Nephron (organoid): ENCODE measurements around the gene DSTN.
A peak's percentile ranks its signal among the peaks of the same experiment; 100 is the strongest.

Source experiments
- H3K27ac Mint-ChIP-seq, 3 experiments: 2 replicates each; pipeline ENCODE4 v1.8.0; 2020; ENCODE audit warnings: mixed read lengths in 3 of 3, mild to moderate bottlenecking in 2 of 3, moderate library complexity in 1 of 3
- H3K27me3 Mint-ChIP-seq: 2 replicates; pipeline ENCODE4 v1.8.0; 2021; ENCODE audit warnings: low read depth, mild to moderate bottlenecking, moderate library complexity, mixed read lengths
- H3K36me3 Mint-ChIP-seq: 2 replicates; pipeline ENCODE4 v1.8.0; 2020; ENCODE audit warnings: low read depth, mixed read lengths
- H3K4me1 Mint-ChIP-seq: 2 replicates; pipeline ENCODE4 v1.8.0; 2020; ENCODE audit warnings: mixed read lengths
- H3K4me3 Mint-ChIP-seq, 3 experiments: 2 replicates each; pipeline ENCODE4 v1.8.0; 2020; ENCODE audit warnings: mild to moderate bottlenecking in 3 of 3, mixed read lengths in 3 of 3, moderate library complexity in 2 of 3
- H3K9me3 Mint-ChIP-seq: 2 replicates; pipeline ENCODE4 v1.8.0; 2020; ENCODE audit warnings: mixed read lengths
- TF ChIP-seq, protein P1 (sequence below), 3 experiments: fragments of 200-600 bp; sonication (generic); IDR thresholded peaks; one replicate each; pipeline ENCODE4 v1.5.0; 2021; ENCODE audit warnings: antibody characterized with exemption in 3 of 3; ENCODE audit not compliant: unreplicated experiment in 3 of 3

The DSTN gene

DNA sequence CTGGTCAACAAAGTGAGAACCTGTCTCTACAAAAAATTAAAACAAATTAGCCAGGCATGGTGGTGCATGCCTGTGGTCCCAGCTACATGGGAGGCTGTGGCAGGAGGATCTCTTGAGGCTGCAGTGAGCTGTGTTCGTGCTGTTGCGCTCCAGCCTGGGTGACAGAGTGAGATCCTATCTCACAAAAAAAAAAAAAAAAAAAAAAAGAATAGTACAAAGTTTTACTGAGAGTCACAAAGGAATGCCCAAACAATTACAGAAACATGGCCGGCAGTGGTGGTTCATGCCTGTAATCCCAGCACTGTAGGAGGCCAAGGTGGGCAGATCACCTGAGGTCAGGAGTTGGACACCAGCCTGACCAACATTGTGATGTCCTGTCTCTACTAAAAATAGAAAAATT is 14.8 kb upstream of the DSTN start:
- no peak overlapping the region for H3K27ac Mint-ChIP-seq
- H3K4me1 Mint-ChIP-seq, result peaks cover 31% of the 10 kb centered on the region
- H3K9me3 Mint-ChIP-seq, result no peaks in the 10 kb centered on the region
- TF ChIP-seq, protein P1, sequence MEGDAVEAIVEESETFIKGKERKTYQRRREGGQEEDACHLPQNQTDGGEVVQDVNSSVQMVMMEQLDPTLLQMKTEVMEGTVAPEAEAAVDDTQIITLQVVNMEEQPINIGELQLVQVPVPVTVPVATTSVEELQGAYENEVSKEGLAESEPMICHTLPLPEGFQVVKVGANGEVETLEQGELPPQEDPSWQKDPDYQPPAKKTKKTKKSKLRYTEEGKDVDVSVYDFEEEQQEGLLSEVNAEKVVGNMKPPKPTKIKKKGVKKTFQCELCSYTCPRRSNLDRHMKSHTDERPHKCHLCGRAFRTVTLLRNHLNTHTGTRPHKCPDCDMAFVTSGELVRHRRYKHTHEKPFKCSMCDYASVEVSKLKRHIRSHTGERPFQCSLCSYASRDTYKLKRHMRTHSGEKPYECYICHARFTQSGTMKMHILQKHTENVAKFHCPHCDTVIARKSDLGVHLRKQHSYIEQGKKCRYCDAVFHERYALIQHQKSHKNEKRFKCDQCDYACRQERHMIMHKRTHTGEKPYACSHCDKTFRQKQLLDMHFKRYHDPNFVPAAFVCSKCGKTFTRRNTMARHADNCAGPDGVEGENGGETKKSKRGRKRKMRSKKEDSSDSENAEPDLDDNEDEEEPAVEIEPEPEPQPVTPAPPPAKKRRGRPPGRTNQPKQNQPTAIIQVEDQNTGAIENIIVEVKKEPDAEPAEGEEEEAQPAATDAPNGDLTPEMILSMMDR (IDR thresholded peaks at IDR 0.05; ENCODE audit: unreplicated experiment in 3 of 3), result no peak
- no peaks in the 10 kb centered on the region for H3K27me3 Mint-ChIP-seq
- no peaks in the 10 kb centered on the region for H3K36me3 Mint-ChIP-seq
- H3K4me3 Mint-ChIP-seq, result no peak overlapping the region

DNA sequence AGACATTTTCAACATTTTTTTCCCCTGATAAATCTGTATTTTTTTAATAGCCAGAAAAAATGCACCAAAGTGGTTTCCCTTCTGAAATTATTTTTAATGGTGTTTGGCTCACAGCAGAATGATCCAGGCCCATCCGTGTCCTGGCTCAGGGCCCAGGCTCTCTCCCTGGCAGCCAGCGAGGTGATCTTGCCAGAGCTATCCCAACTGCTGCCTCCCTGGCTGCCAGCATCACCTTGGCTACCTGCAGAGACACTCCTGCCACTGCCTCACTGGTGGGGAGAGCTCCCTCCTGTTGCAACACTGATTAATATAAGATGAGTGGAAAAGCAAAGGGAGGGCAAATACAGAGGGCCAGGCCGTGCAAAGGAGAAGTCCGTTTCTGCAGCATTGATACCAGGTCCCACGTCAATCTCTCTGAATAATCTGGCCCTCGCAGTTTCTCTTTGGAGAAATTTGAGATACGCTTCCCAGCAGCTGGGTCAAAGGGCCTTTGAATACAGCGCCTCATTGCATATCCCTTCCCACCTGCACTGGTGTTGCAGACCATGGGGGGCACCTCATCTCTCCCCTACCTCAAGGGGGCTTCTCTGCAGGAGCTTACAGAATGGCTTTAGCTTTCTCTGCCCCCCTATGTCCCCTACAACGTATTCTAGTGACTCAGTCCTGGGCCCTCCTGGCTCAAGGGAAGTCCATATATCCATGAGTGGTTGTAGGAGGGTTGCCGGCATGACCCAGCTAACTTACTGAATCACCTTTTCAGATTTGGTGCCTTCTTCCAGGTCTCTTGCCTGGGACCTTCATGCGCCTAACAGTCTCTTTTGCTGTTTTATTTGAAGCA is 12.8 kb upstream of the DSTN start:
- H3K36me3 Mint-ChIP-seq, result no peaks in the 10 kb centered on the region
- H3K9me3 Mint-ChIP-seq, result no peaks in the 10 kb centered on the region
- peaks cover 34% of the 10 kb centered on the region for H3K4me1 Mint-ChIP-seq
- peak overlapping the region; percentile 56 to 79 (median 66) for H3K27ac Mint-ChIP-seq
- no peaks in the 10 kb centered on the region for H3K27me3 Mint-ChIP-seq
- H3K4me3 Mint-ChIP-seq, result no peak overlapping the region
- TF ChIP-seq, protein P1 (IDR thresholded peaks at IDR 0.05; ENCODE audit: unreplicated experiment in 3 of 3), result no peak

DNA sequence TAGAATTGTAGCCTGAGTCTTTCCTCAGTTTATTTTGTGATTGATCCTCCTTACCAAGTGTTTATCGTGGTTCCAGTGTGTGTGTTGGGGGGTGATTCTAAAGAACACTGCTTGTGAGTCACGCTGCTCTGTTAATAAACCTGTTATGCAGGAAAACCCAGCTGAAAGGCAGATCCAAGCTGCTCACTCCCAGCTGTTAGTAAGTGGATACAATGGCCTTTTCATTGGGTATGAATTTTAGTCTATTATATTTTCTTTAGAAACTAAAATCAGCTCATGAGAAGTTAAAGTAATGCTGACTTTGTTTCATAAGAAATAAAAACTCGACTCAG is 12.2 kb upstream of the DSTN start:
- Mint-ChIP-seq H3K27me3 (no peaks in the 10 kb centered on the region), H3K9me3 (no peaks in the 10 kb centered on the region), H3K27ac (peak overlapping the region; percentile 43 to 79 (median 56)), H3K4me3 (no peak overlapping the region), H3K36me3 (no peaks in the 10 kb centered on the region), H3K4me1 (peaks cover 34% of the 10 kb centered on the region)
- TF ChIP-seq, protein P1 (IDR thresholded peaks at IDR 0.05; ENCODE audit: unreplicated experiment in 3 of 3), result no peak

DNA sequence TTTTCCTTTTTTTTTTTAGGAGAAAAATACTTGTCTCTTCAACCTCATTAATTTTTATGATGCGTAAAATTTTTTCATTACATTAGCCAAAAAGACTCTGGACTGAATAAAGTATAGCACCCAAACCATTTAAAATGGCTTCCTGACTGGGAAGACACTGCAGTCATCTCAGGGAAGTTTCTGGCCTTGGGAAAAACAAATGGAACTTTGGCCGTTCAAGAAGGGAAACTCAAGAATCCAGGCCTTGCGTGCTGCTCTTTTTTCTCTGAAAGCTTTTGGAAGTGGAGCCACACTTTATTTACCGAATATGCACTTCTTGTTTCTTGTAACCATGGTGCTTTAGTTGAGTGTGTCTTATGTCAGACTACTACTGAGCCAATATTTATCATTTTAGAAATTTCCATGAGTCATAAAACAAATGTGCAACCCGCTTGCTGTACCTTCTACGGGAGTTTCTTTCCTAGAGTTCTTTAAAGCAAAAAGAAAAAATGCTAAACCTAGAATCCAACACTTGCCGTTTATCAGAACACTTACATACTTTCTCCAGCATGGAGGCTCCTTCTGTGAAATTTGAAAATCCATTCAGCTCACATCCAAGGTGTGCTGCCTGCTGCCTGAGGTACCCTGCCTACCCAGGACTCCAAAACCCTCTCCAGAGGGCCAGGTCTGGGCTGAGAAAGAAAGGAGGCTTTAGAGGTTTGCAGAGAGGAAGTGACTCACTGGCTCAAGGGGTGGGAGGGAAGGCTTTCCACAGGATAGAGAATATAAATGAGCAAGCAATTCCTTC is 11.5 kb upstream of the DSTN start:
- Mint-ChIP-seq H3K4me3 (no peak overlapping the region), H3K27ac (peak overlapping the region; percentile 56 to 92 (median 74)), H3K4me1 (peaks cover 34% of the 10 kb centered on the region), H3K9me3 (no peaks in the 10 kb centered on the region), H3K36me3 (no peaks in the 10 kb centered on the region), H3K27me3 (no peaks in the 10 kb centered on the region)
- TF ChIP-seq, protein P1 (IDR thresholded peaks at IDR 0.05; ENCODE audit: unreplicated experiment in 3 of 3), result no peak

DNA sequence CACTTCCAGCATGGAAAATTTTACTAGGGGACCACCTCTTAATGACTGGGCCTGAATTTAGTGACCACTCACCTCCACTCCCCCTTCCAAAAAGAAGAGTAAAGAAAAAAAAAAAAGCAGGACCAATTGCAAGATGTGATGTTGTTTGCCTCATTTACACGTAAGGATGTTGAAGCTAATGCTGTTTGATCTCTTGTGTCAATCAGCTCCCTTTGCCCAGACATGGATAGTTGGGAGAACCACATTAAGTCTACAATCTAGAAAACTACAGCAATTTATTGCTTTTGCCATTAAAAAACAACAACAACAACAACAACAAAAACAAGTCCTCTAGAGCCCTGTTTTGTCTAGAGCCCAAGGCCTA is 11.0 kb upstream of the DSTN start:
- Mint-ChIP-seq H3K36me3 (no peaks in the 10 kb centered on the region), H3K27ac (peak overlapping the region; percentile 56 to 92 (median 74)), H3K9me3 (no peaks in the 10 kb centered on the region)

More for the DNA sequence above, 11.0 kb upstream of the DSTN start:
- H3K4me1 Mint-ChIP-seq, result peaks cover 34% of the 10 kb centered on the region
- H3K4me3 Mint-ChIP-seq, result no peak overlapping the region
- no peaks in the 10 kb centered on the region for H3K27me3 Mint-ChIP-seq
- TF ChIP-seq, protein P1 (IDR thresholded peaks at IDR 0.05; ENCODE audit: unreplicated experiment in 3 of 3), result no peak
